ENCODE measurements around the gene SH3PXD2A. TPM values are rescaled to one million over a fixed set of nuclear protein-coding genes. Genes with fewer than 3 reads are reported as not detected.

Gene SH3PXD2A
- total RNA-seq, 1 experiment from 2014 or later: 54.9 TPM

DNA sequence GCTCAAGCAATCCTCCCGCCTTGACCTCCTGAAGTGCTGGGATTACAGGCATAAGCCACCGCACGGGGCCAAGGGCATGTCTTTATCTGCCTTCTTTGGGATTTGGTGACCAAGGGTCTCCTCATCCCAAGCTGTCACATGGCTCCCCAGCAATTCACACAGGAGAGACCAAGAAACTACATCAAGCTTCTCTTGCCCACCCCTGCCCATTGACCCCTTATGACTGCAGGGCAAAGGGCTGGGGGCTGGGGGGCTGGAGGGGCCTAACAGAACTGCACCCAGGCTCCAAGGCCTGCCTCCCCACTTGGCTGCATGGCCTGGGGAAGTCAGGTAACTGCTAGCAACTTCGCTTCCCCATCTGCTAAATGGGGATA is 137.1 kb downstream of the SH3PXD2A start:
- H3K4me1 ChIP-seq (ENCODE audit: insufficient read depth, low read length, poor library complexity, severe bottlenecking): peaks cover 11% of the 10 kb centered on the region
- ChIA-PET CTCF (no interaction called here), POLR2A (ENCODE audit: low non-redundant PET) (no interaction called here)
- BruUV-seq (replicated peaks): no TSS peak
- TF ChIP-seq EZH2 (IDR thresholded peaks at IDR 0.05; ENCODE audit: borderline replicate concordance, low read depth, low read length, poor library complexity, severe bottlenecking): no peak
- no peaks in the 10 kb centered on the region for H3K27me3 ChIP-seq (replicated peaks; ENCODE audit: insufficient read depth, low read depth, low read length, poor library complexity)
- no peak overlapping the region for H3K4me3 ChIP-seq (ENCODE audit: low read depth, low read length, poor library complexity, severe bottlenecking)
- no peak for DNase-seq (ENCODE audit: low spot score)
- H3K27ac ChIP-seq (ENCODE audit: low read depth, low read length, poor library complexity, severe bottlenecking): no peak overlapping the region
- H3K9me3 ChIP-seq (ENCODE audit: low read depth, low read length, poor library complexity, severe bottlenecking): no peaks in the 10 kb centered on the region
- intact Hi-C loops (cut with micrococcal nuclease; ENCODE audit: unreplicated experiment): no loop called here
- H3K36me3 ChIP-seq (ENCODE audit: insufficient read depth, low read length, poor library complexity, severe bottlenecking): peaks cover 12% of the 10 kb centered on the region

- no TSS peak for BruUV-seq (replicated peaks)
- TF ChIP-seq CTCF (conservative IDR thresholded peaks at IDR 0.05; ENCODE audit: low read depth, low read length) (no peak), EZH2 (IDR thresholded peaks at IDR 0.05; ENCODE audit: borderline replicate concordance, low read depth, low read length, poor library complexity, severe bottlenecking) (no peak)
- intact Hi-C loops (cut with micrococcal nuclease; ENCODE audit: unreplicated experiment): no loop called here
- Histone ChIP-seq H3K4me3 (ENCODE audit: low read depth, low read length, poor library complexity, severe bottlenecking) (no peak overlapping the region), H3K27ac (ENCODE audit: low read depth, low read length, poor library complexity, severe bottlenecking) (no peak overlapping the region), H3K9me3 (ENCODE audit: low read depth, low read length, poor library complexity, severe bottlenecking) (no peaks in the 10 kb centered on the region), H3K4me1 (ENCODE audit: insufficient read depth, low read length, poor library complexity, severe bottlenecking) (peaks cover 11% of the 10 kb centered on the region), H3K27me3 (replicated peaks; ENCODE audit: insufficient read depth, low read depth, low read length, poor library complexity) (no peaks in the 10 kb centered on the region), H3K36me3 (ENCODE audit: insufficient read depth, low read length, poor library complexity, severe bottlenecking) (peaks cover 9% of the 10 kb centered on the region)
- no peak for DNase-seq (ENCODE audit: low spot score)
- POLR2A ChIA-PET (ENCODE audit: low non-redundant PET): no interaction called here
- CTCF ChIA-PET: no interaction called here
These were observed 137.8 kb downstream of the SH3PXD2A start for GRCh38 chr10:103717341-103718246.

- Histone ChIP-seq H3K27ac (ENCODE audit: low read depth, low read length, poor library complexity, severe bottlenecking) (no peak overlapping the region), H3K36me3 (ENCODE audit: insufficient read depth, low read length, poor library complexity, severe bottlenecking) (peaks cover 9% of the 10 kb centered on the region), H3K4me1 (ENCODE audit: insufficient read depth, low read length, poor library complexity, severe bottlenecking) (peaks cover 11% of the 10 kb centered on the region), H3K27me3 (replicated peaks; ENCODE audit: insufficient read depth, low read depth, low read length, poor library complexity) (no peaks in the 10 kb centered on the region), H3K9me3 (ENCODE audit: low read depth, low read length, poor library complexity, severe bottlenecking) (no peaks in the 10 kb centered on the region), H3K4me3 (ENCODE audit: low read depth, low read length, poor library complexity, severe bottlenecking) (no peak overlapping the region)
- TF ChIP-seq CTCF (conservative IDR thresholded peaks at IDR 0.05; ENCODE audit: low read depth, low read length) (no peak), EZH2 (IDR thresholded peaks at IDR 0.05; ENCODE audit: borderline replicate concordance, low read depth, low read length, poor library complexity, severe bottlenecking) (no peak)
- no TSS peak for BruUV-seq (replicated peaks)
- ChIA-PET POLR2A (ENCODE audit: low non-redundant PET) (no interaction called here), CTCF (no interaction called here)
- intact Hi-C loops (cut with micrococcal nuclease; ENCODE audit: unreplicated experiment): no loop called here
- no peak for DNase-seq (ENCODE audit: low spot score)
These were observed 138.9 kb downstream of the SH3PXD2A start for GRCh38 chr10:103716206-103717160.
